KMS-11 (cell line): Measurements from ENCODE around the gene ENPP4.
"Not testable (repeated sequence)": the region's sequence is repeated elsewhere in the genome, so short reads cannot be mapped to it uniquely, and the experiment has no call there.

Experiments
- H2AFZ ChIP-seq: fragments of 200-600 bp; sonication (generic); 2 replicates; pipeline ENCODE4 v1.6.1; 2016; ENCODE audit warnings: antibody characterized with exemption, mixed run types, low read depth
- H3K27ac ChIP-seq: fragments of 200-600 bp; sonication (generic); 2 replicates; pipeline ENCODE4 v1.6.1; 2016; ENCODE audit warnings: mild to moderate bottlenecking, mixed run types
- H3K27me3 ChIP-seq: fragments of 200-600 bp; sonication (generic); 2 replicates; pipeline ENCODE4 v1.6.1; 2017; ENCODE audit warnings: mild to moderate bottlenecking, low read depth, mixed run types, moderate library complexity; ENCODE audit not compliant: insufficient read depth
- H3K36me3 ChIP-seq: fragments of 200-600 bp; sonication (generic); 2 replicates; pipeline ENCODE4 v1.6.1; 2017; ENCODE audit warnings: mild to moderate bottlenecking, mixed run types; ENCODE audit not compliant: insufficient read depth
- H3K4me1 ChIP-seq: fragments of 200-600 bp; sonication (generic); 2 replicates; pipeline ENCODE4 v1.6.1; 2016; ENCODE audit warnings: mild to moderate bottlenecking, low read depth, mixed run types; ENCODE audit not compliant: poor library complexity, severe bottlenecking
- H3K4me2 ChIP-seq: fragments of 200-600 bp; sonication (generic); 2 replicates; pipeline ENCODE4 v1.7.0; 2016; ENCODE audit warnings: mild to moderate bottlenecking, mixed run types
- H3K4me3 ChIP-seq: fragments of 200-600 bp; sonication (generic); IDR thresholded peaks from 2 replicates; pipeline ENCODE4 v1.6.1; 2017; ENCODE audit warnings: low read depth, low read length, mixed read lengths; ENCODE audit not compliant: insufficient read depth
- H3K79me2 ChIP-seq: fragments of 200-600 bp; sonication (generic); 2 replicates; pipeline ENCODE4 v1.6.1; 2016; ENCODE audit warnings: low read depth, mixed run types; ENCODE audit not compliant: insufficient read depth
- H3K9ac ChIP-seq: fragments of 200-600 bp; sonication (generic); 2 replicates; pipeline ENCODE4 v1.6.1; 2016; ENCODE audit warnings: mild to moderate bottlenecking, mixed run types
- H4K20me1 ChIP-seq: fragments of 200-600 bp; sonication (generic); 2 replicates; pipeline ENCODE4 v1.6.1; 2016; ENCODE audit warnings: mild to moderate bottlenecking, mixed run types; ENCODE audit not compliant: insufficient read depth
- TF ChIP-seq, protein P1 (sequence below): fragments of 200-600 bp; sonication (generic); conservative IDR thresholded peaks from 2 replicates; pipeline ENCODE4 v1.6.1; 2017; ENCODE audit warnings: low read depth, mild to moderate bottlenecking, antibody characterized with exemption, low read length, moderate library complexity, mixed read lengths

ENPP4 gene

DNA sequence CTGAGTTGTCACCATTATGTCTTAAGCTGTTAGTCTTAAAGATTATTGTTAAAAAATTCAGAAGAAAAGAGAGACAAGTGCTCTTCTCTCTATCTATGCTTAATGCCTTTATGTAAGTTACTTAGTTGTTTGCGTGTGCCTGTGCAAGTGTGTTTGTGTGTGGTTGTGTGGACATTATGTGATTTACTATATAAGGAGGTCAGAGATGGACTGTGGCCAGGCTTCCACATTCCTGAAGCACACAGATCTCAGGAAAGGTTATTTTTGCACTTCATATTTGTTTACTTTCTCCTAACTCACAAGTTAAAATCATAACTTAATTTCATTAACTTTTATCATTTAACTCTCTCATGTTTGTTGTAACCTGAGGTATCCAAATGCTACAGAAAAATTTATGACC, 14.5 kb downstream of the ENPP4 start:
- Histone ChIP-seq H3K4me3 (no peak overlapping the region), H3K36me3 (no peaks in the 10 kb centered on the region), H3K27ac (no peak overlapping the region), H3K4me1 (no peaks in the 10 kb centered on the region), H3K79me2 (no peaks in the 10 kb centered on the region), H3K27me3 (no peaks in the 10 kb centered on the region), H3K4me2 (no peak overlapping the region), H2AFZ (no peak overlapping the region), H3K9ac (no peak overlapping the region), H4K20me1 (no peaks in the 10 kb centered on the region)
- TF ChIP-seq, protein P1, sequence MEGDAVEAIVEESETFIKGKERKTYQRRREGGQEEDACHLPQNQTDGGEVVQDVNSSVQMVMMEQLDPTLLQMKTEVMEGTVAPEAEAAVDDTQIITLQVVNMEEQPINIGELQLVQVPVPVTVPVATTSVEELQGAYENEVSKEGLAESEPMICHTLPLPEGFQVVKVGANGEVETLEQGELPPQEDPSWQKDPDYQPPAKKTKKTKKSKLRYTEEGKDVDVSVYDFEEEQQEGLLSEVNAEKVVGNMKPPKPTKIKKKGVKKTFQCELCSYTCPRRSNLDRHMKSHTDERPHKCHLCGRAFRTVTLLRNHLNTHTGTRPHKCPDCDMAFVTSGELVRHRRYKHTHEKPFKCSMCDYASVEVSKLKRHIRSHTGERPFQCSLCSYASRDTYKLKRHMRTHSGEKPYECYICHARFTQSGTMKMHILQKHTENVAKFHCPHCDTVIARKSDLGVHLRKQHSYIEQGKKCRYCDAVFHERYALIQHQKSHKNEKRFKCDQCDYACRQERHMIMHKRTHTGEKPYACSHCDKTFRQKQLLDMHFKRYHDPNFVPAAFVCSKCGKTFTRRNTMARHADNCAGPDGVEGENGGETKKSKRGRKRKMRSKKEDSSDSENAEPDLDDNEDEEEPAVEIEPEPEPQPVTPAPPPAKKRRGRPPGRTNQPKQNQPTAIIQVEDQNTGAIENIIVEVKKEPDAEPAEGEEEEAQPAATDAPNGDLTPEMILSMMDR, result no peak

DNA sequence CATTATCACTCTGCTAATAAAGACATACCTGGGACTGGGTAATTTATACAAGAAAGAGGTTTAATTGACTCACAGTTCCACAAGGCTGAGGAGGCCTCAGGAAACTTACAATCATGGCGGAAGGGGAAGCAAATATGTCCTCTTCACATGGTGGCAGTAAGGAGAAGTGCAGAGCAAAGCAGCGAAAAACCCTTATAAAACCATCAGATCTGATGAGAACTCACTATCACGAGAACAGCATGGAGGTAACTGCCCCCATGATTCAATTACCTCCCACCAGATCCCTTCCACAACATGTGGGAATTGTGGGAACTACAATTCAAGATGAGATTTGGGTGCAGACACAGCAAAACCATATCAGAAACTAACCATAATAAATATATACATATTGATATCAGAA, 19.3 kb downstream of the ENPP4 start:
- H3K36me3 ChIP-seq, H3K4me1 ChIP-seq: not testable (repeated sequence)

DNA sequence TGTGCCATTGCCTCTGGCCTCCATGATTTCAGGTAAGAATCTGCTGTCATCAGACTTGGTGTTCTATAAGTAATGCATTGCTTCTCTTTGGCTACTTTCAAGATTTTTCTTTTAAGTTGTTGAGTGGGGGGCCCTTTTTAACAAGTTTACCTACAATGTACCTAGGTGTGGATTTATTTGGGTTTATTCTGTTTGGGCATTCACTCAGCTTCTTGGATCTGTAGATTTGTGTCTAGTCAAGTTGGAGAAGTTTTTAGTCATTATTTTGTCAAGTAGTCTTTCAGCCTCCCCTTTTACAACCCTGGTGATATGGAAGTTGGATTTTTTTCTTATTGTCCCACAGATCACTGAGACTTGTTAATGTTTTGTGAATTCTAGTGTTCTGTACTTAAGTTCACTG, 26.9 kb downstream of the ENPP4 start:
- Histone ChIP-seq H3K9ac (no peak overlapping the region), H2AFZ (no peak overlapping the region), H3K4me3 (no peak overlapping the region), H3K36me3 (no peaks in the 10 kb centered on the region), H4K20me1 (no peaks in the 10 kb centered on the region), H3K27ac (no peak overlapping the region), H3K79me2 (no peaks in the 10 kb centered on the region), H3K4me1 (no peaks in the 10 kb centered on the region), H3K27me3 (no peaks in the 10 kb centered on the region), H3K4me2 (no peak overlapping the region)
- TF ChIP-seq, protein P1, result no peak

More for the DNA sequence above, 19.3 kb downstream of the ENPP4 start:
- not testable (repeated sequence) for H3K9ac ChIP-seq, H3K27me3 ChIP-seq, H3K79me2 ChIP-seq, H2AFZ ChIP-seq, H3K27ac ChIP-seq, H3K4me2 ChIP-seq, H3K4me3 ChIP-seq, H4K20me1 ChIP-seq

DNA sequence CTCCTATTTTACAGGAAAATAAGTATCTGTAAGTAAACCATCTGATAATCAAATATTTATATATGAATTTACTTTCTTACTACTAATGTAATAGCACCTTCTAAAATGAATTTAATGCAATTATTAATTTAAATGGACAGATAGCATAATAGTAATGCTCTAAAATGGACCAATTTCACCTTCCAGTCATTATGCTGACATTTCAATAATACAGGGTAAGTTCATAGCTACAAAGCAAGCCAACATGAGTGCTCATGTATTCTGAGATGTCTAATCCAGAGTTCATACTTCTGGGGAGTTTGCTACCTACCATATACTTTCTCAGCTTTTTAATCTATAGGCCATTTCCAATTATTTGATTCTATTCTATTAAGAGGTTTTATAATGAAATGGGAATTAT, 29.4 kb downstream of the ENPP4 start:
- Histone ChIP-seq H2AFZ (no peak overlapping the region), H3K4me2 (no peak overlapping the region), H3K4me3 (no peak overlapping the region), H3K9ac (no peak overlapping the region), H3K27me3 (no peaks in the 10 kb centered on the region), H3K79me2 (no peaks in the 10 kb centered on the region), H3K27ac (no peak overlapping the region), H3K4me1 (no peaks in the 10 kb centered on the region), H3K36me3 (no peaks in the 10 kb centered on the region), H4K20me1 (no peaks in the 10 kb centered on the region)
- TF ChIP-seq, protein P1, result no peak

DNA sequence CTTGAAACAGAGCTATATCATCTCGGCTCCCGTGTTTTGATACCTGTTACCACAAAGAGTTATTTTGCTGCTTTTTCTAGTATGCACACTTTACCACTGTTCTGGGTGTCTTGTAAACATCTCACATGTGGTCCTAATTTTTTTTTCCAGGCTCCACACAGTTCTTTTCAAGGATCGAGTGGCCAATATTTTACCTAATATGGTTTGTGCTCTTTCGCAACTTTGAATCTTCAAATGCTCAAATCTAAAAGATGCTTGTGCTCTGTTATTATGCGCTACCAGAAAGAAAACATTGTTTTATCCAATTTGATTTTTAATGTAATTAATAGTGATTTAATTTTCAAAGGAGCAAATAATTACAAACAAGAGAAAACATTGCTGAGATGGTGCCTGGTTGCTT, 30.3 kb downstream of the ENPP4 start:
- Histone ChIP-seq H3K4me2 (no peak overlapping the region), H3K36me3 (no peaks in the 10 kb centered on the region), H2AFZ (no peak overlapping the region), H4K20me1 (no peaks in the 10 kb centered on the region), H3K4me1 (no peaks in the 10 kb centered on the region), H3K79me2 (no peaks in the 10 kb centered on the region), H3K9ac (no peak overlapping the region), H3K4me3 (no peak overlapping the region), H3K27ac (no peak overlapping the region), H3K27me3 (no peaks in the 10 kb centered on the region)
- TF ChIP-seq, protein P1, result no peak
